HCT116 (cell line): ENCODE data around the gene CNTNAP2. TPM values are rescaled to one million over a fixed set of nuclear protein-coding genes. Genes with fewer than 3 reads are reported as not detected.

Source experiments
- ATAC-seq: fragments of 200-7000 bp; cut with Tn5 transposase; 2 replicates; pipeline ENCODE4 v1.9.1; 2020; ENCODE audit warnings: mild to moderate bottlenecking, moderate library complexity
- BruUV-seq: library from RNA; stranded (reverse); fragments of 400-500 nt; replicated peaks from 2 replicates; lab custom pipeline; 2021; lab: Mats Ljungman, UMichigan
- CTCF ChIA-PET: fragments of 300-600 bp; sonication (Branson Sonifier 250); formaldehyde crosslinking; loops from one replicate; lab custom pipeline; 2021; ENCODE audit warnings: antibody characterized with exemption; lab: Charles Lee
- POLR2A ChIA-PET: fragments of 300-600, 350-600 bp; sonication (Branson Sonifier 250); formaldehyde crosslinking; loops from one replicate; lab custom pipeline; 2021; ENCODE audit warnings: antibody characterized with exemption; lab: Charles Lee
- RAD21 ChIA-PET, 2 experiments: fragments of 300-600 bp; sonication (Branson Sonifier 250); formaldehyde crosslinking; loops; one replicate each; lab custom pipeline; 2023; ENCODE audit warnings: low total read pairs in 2 of 2; ENCODE audit not compliant: uncharacterized antibody in 2 of 2, unreplicated experiment in 2 of 2, low non-redundant PET in 1 of 2; lab: Charles Lee
- DNase-seq: peaks from one replicate; pipeline ENCODE4 v3.0.0-alpha.2; 2010; ENCODE audit warnings: low read depth, low spot score
- H2AFZ ChIP-seq: fragments of 200-600 bp; shearing (Covaris generic), sonication (generic); 2 replicates; pipeline ENCODE4 v1.6.1; 2017; ENCODE audit warnings: low read depth, mixed run types, mixed read lengths, antibody characterized with exemption, low read length; ENCODE audit not compliant: poor library complexity, severe bottlenecking
- H3K27ac ChIP-seq: 2 replicates; pipeline ENCODE4 v1.5.1; 2012; ENCODE audit warnings: low read depth, low read length
- H3K27me3 ChIP-seq: fragments of 200-600 bp; sonication (generic); 2 replicates; pipeline ENCODE4 v1.6.1; 2016; ENCODE audit warnings: mixed run types, low read length, mixed read lengths; ENCODE audit not compliant: insufficient read depth
- H3K36me3 ChIP-seq, 2 experiments: fragments of 200-500 bp in 1 of 2; fragments of 200-600 bp in 1 of 2; sonication (Bioruptor generic) in 1 of 2; sonication (generic) in 1 of 2; 2 replicates each; pipeline versions ENCODE4 v1.5.1 to v1.6.1; 2014 to 2016; ENCODE audit warnings: low read length in 2 of 2, inconsistent platforms in 1 of 2, mixed read lengths in 1 of 2, mixed run types in 1 of 2; ENCODE audit not compliant: insufficient read depth in 2 of 2, control insufficient read depth in 1 of 2
- H3K4me1 ChIP-seq, 2 experiments: fragments of 200-600 bp in 1 of 2; sonication (generic) in 1 of 2; 2 replicates each; pipeline versions ENCODE4 v1.5.1 to v1.6.1; 2012 to 2017; ENCODE audit warnings: low read length in 2 of 2, inconsistent platforms in 1 of 2, mild to moderate bottlenecking in 1 of 2, mixed read lengths in 1 of 2, mixed run types in 1 of 2, moderate library complexity in 1 of 2; ENCODE audit not compliant: insufficient read depth in 2 of 2, control insufficient read depth in 1 of 2
- H3K4me2 ChIP-seq: fragments of 200-600 bp; sonication (generic); 2 replicates; pipeline ENCODE4 v1.6.1; 2017; ENCODE audit warnings: mixed run types, low read length, mixed read lengths
- H3K4me3 ChIP-seq, 2 experiments: fragments of 200-600 bp in 1 of 2; sonication (generic) in 1 of 2; replicated peaks in 1 of 2; 2 replicates each; pipeline ENCODE4 v1.5.1; 2011 to 2016; ENCODE audit warnings: low read length in 2 of 2, control low read depth in 1 of 2, low read depth in 1 of 2, mild to moderate bottlenecking in 1 of 2, mixed read lengths in 1 of 2, mixed run types in 1 of 2
- H3K79me2 ChIP-seq: fragments of 200-600 bp; sonication (generic); 2 replicates; pipeline ENCODE4 v1.6.1; 2017; ENCODE audit warnings: mild to moderate bottlenecking, mixed run types, low read length, moderate library complexity, mixed read lengths; ENCODE audit not compliant: insufficient read depth
- H3K9ac ChIP-seq: fragments of 200-600 bp; sonication (generic); 2 replicates; pipeline ENCODE4 v1.6.1; 2016; ENCODE audit warnings: low read length, mixed read lengths
- H3K9me2 ChIP-seq: fragments of 200-600 bp; sonication (generic), shearing (Covaris generic); 2 replicates; pipeline ENCODE4 v1.6.1; 2017; ENCODE audit warnings: mixed run types, mild to moderate bottlenecking, moderate library complexity; ENCODE audit not compliant: insufficient read depth
- H3K9me3 ChIP-seq, 2 experiments: fragments of 200-500 bp in 1 of 2; fragments of 200-600 bp in 1 of 2; sonication (Bioruptor generic) in 1 of 2; sonication (generic) in 1 of 2; 2 replicates each; pipeline ENCODE4 v1.6.1; 2014 to 2017; ENCODE audit warnings: low read length in 2 of 2, mixed read lengths in 2 of 2, inconsistent platforms in 1 of 2, low read depth in 1 of 2, mild to moderate bottlenecking in 1 of 2, mixed run types in 1 of 2, moderate library complexity in 1 of 2; ENCODE audit not compliant: control insufficient read depth in 1 of 2, insufficient read depth in 1 of 2
- H4K20me1 ChIP-seq: fragments of 200-600 bp; sonication (generic), shearing (Covaris generic); 2 replicates; pipeline ENCODE4 v1.6.1; 2017; ENCODE audit warnings: mixed run types, mild to moderate bottlenecking, moderate library complexity; ENCODE audit not compliant: insufficient read depth
- ELF1 ChIP-seq: IDR thresholded peaks from 2 replicates; pipeline ENCODE4 v1.6.1; 2012; ENCODE audit warnings: low read depth, borderline replicate concordance
- FOSL1 ChIP-seq: IDR thresholded peaks from 2 replicates; pipeline ENCODE4 v1.6.1; 2012; ENCODE audit warnings: low read depth
- SRF ChIP-seq: IDR thresholded peaks from 2 replicates; pipeline ENCODE4 v1.6.1; 2012; ENCODE audit warnings: low read depth
- TCF7L2 ChIP-seq: IDR thresholded peaks from 2 replicates; pipeline ENCODE4 v1.7.0; 2011; ENCODE audit warnings: borderline replicate concordance, inconsistent platforms; ENCODE audit not compliant: insufficient read depth, insufficient read length; ENCODE audit errors: extremely low read depth
- ZNF274 ChIP-seq: fragments of 200-500 bp; sonication (Bioruptor generic); IDR thresholded peaks from 2 replicates; pipeline ENCODE4 v1.6.1; 2014; ENCODE audit warnings: mild to moderate bottlenecking, low read depth, low read length, inconsistent platforms
- intact Hi-C: fragments of 100-400 bp; cut with micrococcal nuclease; formaldehyde crosslinking; loops from 2 replicates; pipeline ENCODE4 v1.10.0; 2022
- total RNA-seq: library from RNA; stranded (reverse); gene quantifications from one replicate; pipeline ENCODE4 v1.2.1, GENCODE V29; 2021; ENCODE audit not compliant: unreplicated experiment
- TF ChIP-seq, protein P1 (sequence below), 3 experiments: fragments of 200-600 bp in 1 of 3; sonication (generic) in 1 of 3; IDR thresholded peaks in 2 of 3; conservative IDR thresholded peaks in 1 of 3; 2 replicates each; pipeline ENCODE4 v1.5.1; 2012 to 2017; ENCODE audit warnings: low read depth in 2 of 3, low read length in 2 of 3, antibody characterized with exemption in 1 of 3, borderline replicate concordance in 1 of 3, control low read depth in 1 of 3, mild to moderate bottlenecking in 1 of 3, mixed read lengths in 1 of 3, mixed run types in 1 of 3, moderate library complexity in 1 of 3; ENCODE audit not compliant: insufficient read depth in 1 of 3
- TF ChIP-seq, protein P2 (sequence below): IDR thresholded peaks from 2 replicates; pipeline ENCODE4 v1.6.1; 2012
- TF ChIP-seq, protein P3 (sequence below): IDR thresholded peaks from 2 replicates; pipeline ENCODE4 v1.6.1; 2011; ENCODE audit warnings: mild to moderate bottlenecking, low read length, moderate library complexity; ENCODE audit not compliant: insufficient replicate concordance; ENCODE audit errors: extremely low read depth

CNTNAP2 gene
- total RNA-seq, 1 experiment from 2014 or later = 0.37 TPM

GRCh38 chr7:146645383-146645976 lies 528.9 kb downstream of the CNTNAP2 start:
- intact Hi-C loops = no loop called here
- H4K20me1 ChIP-seq = no peaks in the 10 kb centered on the region
- POLR2A ChIA-PET = no interaction called here
- CTCF ChIA-PET = no interaction called here
- no peaks in the 10 kb centered on the region for H3K79me2 ChIP-seq
- no peak for TF ChIP-seq ZNF274
- no peak for TF ChIP-seq ELF1
- TF ChIP-seq FOSL1 = no peak
- no TSS peak for BruUV-seq
- ATAC-seq (no peak), DNase-seq (no peak)
- RAD21 ChIA-PET = no interaction called here
- no peaks in the 10 kb centered on the region for H3K9me2 ChIP-seq
- H3K9ac ChIP-seq = no peak overlapping the region
- H3K27ac ChIP-seq = no peak overlapping the region
- no peak overlapping the region for H3K4me3 ChIP-seq
- H3K4me2 ChIP-seq = no peak overlapping the region
- no peaks in the 10 kb centered on the region for H3K27me3 ChIP-seq
- H3K9me3 ChIP-seq = peaks cover 5 to 13% of the 10 kb centered on the region in 2 experiments; a peak in 2 of 4 replicates
- no peak overlapping the region for H2AFZ ChIP-seq
- no peaks in the 10 kb centered on the region for H3K36me3 ChIP-seq
- no peaks in the 10 kb centered on the region for H3K4me1 ChIP-seq

DNA sequence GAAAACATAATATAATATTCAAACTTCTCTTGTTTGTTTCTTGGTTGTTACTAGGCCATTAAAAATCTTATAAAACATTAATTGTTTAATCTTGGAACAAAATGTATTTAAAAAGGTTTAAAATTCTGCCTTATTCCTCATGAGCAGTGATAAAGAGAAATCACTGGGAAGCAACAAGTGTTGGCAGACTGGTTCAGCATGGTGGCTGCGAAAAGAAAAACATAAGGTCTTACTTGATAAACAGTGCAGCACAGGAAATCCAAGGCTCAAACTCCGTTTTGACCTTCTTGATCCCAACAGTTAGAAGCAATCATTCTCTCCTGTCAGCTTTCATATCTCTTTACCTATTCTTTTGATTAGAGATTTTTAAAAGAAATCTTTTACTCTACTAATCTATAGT lies 530.8 kb downstream of the CNTNAP2 start:
- no peak for DNase-seq
- Histone ChIP-seq H3K79me2 (no peaks in the 10 kb centered on the region), H2AFZ (no peak overlapping the region), H4K20me1 (no peaks in the 10 kb centered on the region), H3K9me2 (no peaks in the 10 kb centered on the region), H3K36me3 (no peaks in the 10 kb centered on the region), H3K4me3 (no peak overlapping the region), H3K9ac (no peak overlapping the region), H3K27me3 (no peaks in the 10 kb centered on the region), H3K4me1 (no peaks in the 10 kb centered on the region), H3K27ac (no peak overlapping the region), H3K4me2 (no peak overlapping the region), H3K9me3 (peaks cover 5 to 16% of the 10 kb centered on the region in 2 experiments; a peak in 2 of 4 replicates)
- BruUV-seq = no TSS peak
- POLR2A ChIA-PET = no interaction called here
- TF ChIP-seq, protein P1, sequence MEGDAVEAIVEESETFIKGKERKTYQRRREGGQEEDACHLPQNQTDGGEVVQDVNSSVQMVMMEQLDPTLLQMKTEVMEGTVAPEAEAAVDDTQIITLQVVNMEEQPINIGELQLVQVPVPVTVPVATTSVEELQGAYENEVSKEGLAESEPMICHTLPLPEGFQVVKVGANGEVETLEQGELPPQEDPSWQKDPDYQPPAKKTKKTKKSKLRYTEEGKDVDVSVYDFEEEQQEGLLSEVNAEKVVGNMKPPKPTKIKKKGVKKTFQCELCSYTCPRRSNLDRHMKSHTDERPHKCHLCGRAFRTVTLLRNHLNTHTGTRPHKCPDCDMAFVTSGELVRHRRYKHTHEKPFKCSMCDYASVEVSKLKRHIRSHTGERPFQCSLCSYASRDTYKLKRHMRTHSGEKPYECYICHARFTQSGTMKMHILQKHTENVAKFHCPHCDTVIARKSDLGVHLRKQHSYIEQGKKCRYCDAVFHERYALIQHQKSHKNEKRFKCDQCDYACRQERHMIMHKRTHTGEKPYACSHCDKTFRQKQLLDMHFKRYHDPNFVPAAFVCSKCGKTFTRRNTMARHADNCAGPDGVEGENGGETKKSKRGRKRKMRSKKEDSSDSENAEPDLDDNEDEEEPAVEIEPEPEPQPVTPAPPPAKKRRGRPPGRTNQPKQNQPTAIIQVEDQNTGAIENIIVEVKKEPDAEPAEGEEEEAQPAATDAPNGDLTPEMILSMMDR (IDR thresholded peaks at IDR 0.05 in 2 of 3, conservative IDR thresholded peaks at IDR 0.05 in 1 of 3; ENCODE audit: borderline replicate concordance in 1 of 3, insufficient read depth in 1 of 3, low read depth in 2 of 3, low read length in 2 of 3) = no peak
- no peak for TF ChIP-seq ZNF274
- TF ChIP-seq, protein P2, sequence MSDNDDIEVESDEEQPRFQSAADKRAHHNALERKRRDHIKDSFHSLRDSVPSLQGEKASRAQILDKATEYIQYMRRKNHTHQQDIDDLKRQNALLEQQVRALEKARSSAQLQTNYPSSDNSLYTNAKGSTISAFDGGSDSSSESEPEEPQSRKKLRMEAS = no peak
- TF ChIP-seq, protein P3, sequence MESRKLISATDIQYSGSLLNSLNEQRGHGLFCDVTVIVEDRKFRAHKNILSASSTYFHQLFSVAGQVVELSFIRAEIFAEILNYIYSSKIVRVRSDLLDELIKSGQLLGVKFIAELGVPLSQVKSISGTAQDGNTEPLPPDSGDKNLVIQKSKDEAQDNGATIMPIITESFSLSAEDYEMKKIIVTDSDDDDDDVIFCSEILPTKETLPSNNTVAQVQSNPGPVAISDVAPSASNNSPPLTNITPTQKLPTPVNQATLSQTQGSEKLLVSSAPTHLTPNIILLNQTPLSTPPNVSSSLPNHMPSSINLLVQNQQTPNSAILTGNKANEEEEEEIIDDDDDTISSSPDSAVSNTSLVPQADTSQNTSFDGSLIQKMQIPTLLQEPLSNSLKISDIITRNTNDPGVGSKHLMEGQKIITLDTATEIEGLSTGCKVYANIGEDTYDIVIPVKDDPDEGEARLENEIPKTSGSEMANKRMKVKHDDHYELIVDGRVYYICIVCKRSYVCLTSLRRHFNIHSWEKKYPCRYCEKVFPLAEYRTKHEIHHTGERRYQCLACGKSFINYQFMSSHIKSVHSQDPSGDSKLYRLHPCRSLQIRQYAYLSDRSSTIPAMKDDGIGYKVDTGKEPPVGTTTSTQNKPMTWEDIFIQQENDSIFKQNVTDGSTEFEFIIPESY = no peak
- no peak for TF ChIP-seq SRF
- no peak for TF ChIP-seq TCF7L2
- RAD21 ChIA-PET = no interaction called here
- no peak for ATAC-seq
- intact Hi-C loops = no loop called here
- CTCF ChIA-PET = no interaction called here
